Measurements from ENCODE around the gene PRTFDC1.

- TF ChIP-seq POLR2AphosphoS5 (IDR thresholded peaks at IDR 0.05; ENCODE audit: low read depth, low read length) (no peak), FOXP2 (optimal IDR thresholded peaks at IDR 0.05; ENCODE audit: borderline replicate concordance, extremely low read depth, extremely low read length, insufficient read depth) (no peak)
Measured at GRCh38 chr10:24893127-24893526, 59.3 kb downstream of the PRTFDC1 start.
